Lung (tissue), 12 donors: ENCODE measurements around the gene PRRG4. TPM values are rescaled to one million over a fixed set of nuclear protein-coding genes. Genes with fewer than 3 reads are reported as not detected.

Source experiments
- ATAC-seq: fragments of 200-7000 bp; cut with Tn5 transposase; one replicate; pipeline ENCODE4 v1.9.1; 2020; ENCODE audit warnings: moderate number of reproducible peaks; ENCODE audit not compliant: insufficient read depth, low FRiP score
- DNase-seq, 3 donors: peaks; one replicate each; pipeline ENCODE4 v3.0.0-alpha.2; 2013 to 2017
- H3K27ac ChIP-seq, 2 donors: one replicate each; pipeline ENCODE4 v1.5.1; 2013; ENCODE audit warnings: mild to moderate bottlenecking in 2 of 2, moderate library complexity in 2 of 2, control low read depth in 1 of 2, inconsistent platforms in 1 of 2, low read depth in 1 of 2, low read length in 1 of 2
- H3K27me3 ChIP-seq, 3 donors: one replicate each; pipeline ENCODE4 v1.5.1; 2013; ENCODE audit warnings: low read length in 2 of 3; ENCODE audit not compliant: control insufficient read depth in 3 of 3, insufficient read depth in 3 of 3
- H3K36me3 ChIP-seq, 4 donors: one replicate each; pipeline ENCODE4 v1.5.1; 2013; ENCODE audit warnings: low read length in 4 of 4, mild to moderate bottlenecking in 1 of 4, moderate library complexity in 1 of 4; ENCODE audit not compliant: control insufficient read depth in 4 of 4, insufficient read depth in 4 of 4
- H3K4me1 ChIP-seq, 5 donors: one replicate each; pipeline ENCODE4 v1.5.1; 2013; ENCODE audit warnings: low read length in 5 of 5, mild to moderate bottlenecking in 2 of 5, moderate library complexity in 1 of 5; ENCODE audit not compliant: control insufficient read depth in 5 of 5, insufficient read depth in 5 of 5
- H3K4me3 ChIP-seq: one replicate; pipeline ENCODE4 v1.5.1; 2013; ENCODE audit warnings: mild to moderate bottlenecking, control low read depth, moderate library complexity
- H3K9ac ChIP-seq, 2 donors: one replicate each; pipeline ENCODE4 v1.5.1; 2013; ENCODE audit warnings: low read length in 2 of 2, control low read depth in 1 of 2; ENCODE audit not compliant: insufficient read depth in 1 of 2
- H3K9me3 ChIP-seq, 4 donors: one replicate each; pipeline ENCODE4 v1.5.1; 2013; ENCODE audit warnings: low read length in 3 of 4, mild to moderate bottlenecking in 1 of 4, moderate library complexity in 1 of 4; ENCODE audit not compliant: control insufficient read depth in 4 of 4, insufficient read depth in 3 of 4
- WGBS, 2 donors: extraction: QIAGEN DNeasy Blood & Tissue Kit; methylation state at CpG; one replicate each; pipeline ENCODE4 v1.1.7; 2013; 5-methylcytosine and 5-hydroxymethylcytosine counted together
- polyA plus RNA-seq, 2 donors: library from polyadenylated mRNA; stranded (reverse); fragments of 200-250 nt; gene quantifications; one replicate each; pipeline ENCODE4 v1.2.1, GENCODE V29; 2013
- total RNA-seq, 2 donors: library from RNA; depleted of rRNA in 1 of 2; stranded (reverse); fragments of >200 nt in 1 of 2; gene quantifications; one replicate each; pipeline ENCODE4 v1.2.1, GENCODE V29; 2014 to 2021
- TF ChIP-seq, protein P1 (sequence below): IDR thresholded peaks from 2 replicates; pipeline ENCODE4 v1.5.1; 2012; ENCODE audit warnings: mild to moderate bottlenecking; ENCODE audit errors: control extremely low read depth, extremely low read depth
- donor health status: control.
- donor health status: control.
- donor health status: Bipolar disorder and iron deficiency.
- donor health status: healthy.
- donor health status: DM: yes; HTN: yes; CAD: no.

The PRRG4 gene
- total and polyA plus RNA-seq, 4 donors: 4.7 to 9.7 (median 6.1) TPM

GRCh38 chr11:32786811-32787210 is 42.9 kb upstream of the PRRG4 start:
- DNase-seq (no peak), ATAC-seq (no peak)
- Histone ChIP-seq H3K27me3 (peaks cover 0 to 4% (median 0%) of the 10 kb centered on the region in 3 donors), H3K27ac (no peak overlapping the region), H3K4me3 (no peak overlapping the region), H3K4me1 (no peaks in the 10 kb centered on the region), H3K9ac (no peak overlapping the region), H3K36me3 (no peaks in the 10 kb centered on the region), H3K9me3 (no peaks in the 10 kb centered on the region)
- TF ChIP-seq, protein P1, sequence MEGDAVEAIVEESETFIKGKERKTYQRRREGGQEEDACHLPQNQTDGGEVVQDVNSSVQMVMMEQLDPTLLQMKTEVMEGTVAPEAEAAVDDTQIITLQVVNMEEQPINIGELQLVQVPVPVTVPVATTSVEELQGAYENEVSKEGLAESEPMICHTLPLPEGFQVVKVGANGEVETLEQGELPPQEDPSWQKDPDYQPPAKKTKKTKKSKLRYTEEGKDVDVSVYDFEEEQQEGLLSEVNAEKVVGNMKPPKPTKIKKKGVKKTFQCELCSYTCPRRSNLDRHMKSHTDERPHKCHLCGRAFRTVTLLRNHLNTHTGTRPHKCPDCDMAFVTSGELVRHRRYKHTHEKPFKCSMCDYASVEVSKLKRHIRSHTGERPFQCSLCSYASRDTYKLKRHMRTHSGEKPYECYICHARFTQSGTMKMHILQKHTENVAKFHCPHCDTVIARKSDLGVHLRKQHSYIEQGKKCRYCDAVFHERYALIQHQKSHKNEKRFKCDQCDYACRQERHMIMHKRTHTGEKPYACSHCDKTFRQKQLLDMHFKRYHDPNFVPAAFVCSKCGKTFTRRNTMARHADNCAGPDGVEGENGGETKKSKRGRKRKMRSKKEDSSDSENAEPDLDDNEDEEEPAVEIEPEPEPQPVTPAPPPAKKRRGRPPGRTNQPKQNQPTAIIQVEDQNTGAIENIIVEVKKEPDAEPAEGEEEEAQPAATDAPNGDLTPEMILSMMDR: no peak

- no peak for DNase-seq
- H3K36me3 ChIP-seq: no peaks in the 10 kb centered on the region
- no peak overlapping the region for H3K27ac ChIP-seq
- peaks cover 0 to 3% (median 0%) of the 10 kb centered on the region in 5 donors for H3K4me1 ChIP-seq
- TF ChIP-seq, protein P1: no peak
- H3K27me3 ChIP-seq: peaks cover 0 to 4% (median 0%) of the 10 kb centered on the region in 3 donors
- H3K9me3 ChIP-seq: no peaks in the 10 kb centered on the region
- WGBS, 2 donors: 18 to 36% methylated on average over 1 of the region's 1 CpG
- no peak overlapping the region for H3K9ac ChIP-seq
- ATAC-seq: no peak
- no peak overlapping the region for H3K4me3 ChIP-seq
Observed at GRCh38 chr11:32790916-32791315, 38.8 kb upstream of the PRRG4 start.

DNA sequence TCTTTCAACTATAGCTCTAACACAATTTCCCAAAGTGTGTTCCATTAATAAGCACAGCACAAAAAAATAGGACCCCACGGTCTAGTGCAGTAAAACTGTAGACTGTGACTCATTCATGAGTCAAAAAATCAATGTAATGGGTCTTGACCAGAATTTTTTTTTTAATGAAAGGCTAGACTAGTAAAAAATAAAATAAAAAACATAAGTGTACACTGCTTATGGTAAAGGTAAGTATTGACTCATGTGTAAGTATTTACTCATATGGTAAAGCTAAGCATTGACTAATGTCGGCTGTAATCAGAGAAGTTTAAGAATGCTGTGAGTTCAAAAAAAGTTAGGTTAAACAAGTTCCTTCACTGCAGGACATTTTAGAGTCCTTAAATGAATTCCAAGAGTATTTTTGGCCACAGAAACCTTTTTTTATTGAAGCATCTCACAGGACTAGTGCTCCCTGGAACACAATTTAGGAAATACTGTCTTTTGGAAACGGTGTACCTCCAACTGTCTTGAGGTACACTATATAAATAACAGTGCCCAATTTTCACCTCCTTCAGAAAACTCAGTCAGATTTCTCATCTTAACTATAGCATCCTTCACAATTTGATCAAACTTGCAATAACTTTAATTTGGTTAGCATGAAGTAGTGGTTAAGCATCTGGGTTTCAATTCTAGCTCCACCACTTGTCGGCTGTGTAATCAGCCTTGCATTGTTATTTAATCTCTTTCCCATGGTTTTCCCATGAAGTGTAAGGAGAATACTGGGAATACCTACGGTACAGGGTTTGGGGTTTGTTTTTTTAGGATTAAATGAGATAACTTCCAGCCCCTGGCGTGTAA is 37.4 kb upstream of the PRRG4 start:
- TF ChIP-seq, protein P1: no peak
- ATAC-seq (no peak), DNase-seq (no peak)
- Histone ChIP-seq H3K4me3 (no peak overlapping the region), H3K9ac (no peak overlapping the region), H3K4me1 (peaks cover 0 to 3% (median 0%) of the 10 kb centered on the region in 5 donors), H3K27ac (no peak overlapping the region), H3K36me3 (no peaks in the 10 kb centered on the region), H3K27me3 (peaks cover 0 to 4% (median 0%) of the 10 kb centered on the region in 3 donors), H3K9me3 (no peaks in the 10 kb centered on the region)
- WGBS, 2 donors: 37 to 53% methylated on average over 6 of the region's 6 CpGs
